ENCODE data around the gene RIMBP2. TPM values are rescaled to one million over a fixed set of nuclear protein-coding genes. Genes with fewer than 3 reads are reported as not detected.
A peak's percentile ranks its signal among the peaks of the same experiment; 100 is the strongest.

The RIMBP2 gene
- total RNA-seq, 4 donors from 2014 or later: 1.5 to 5.3 (median 2.7) TPM

GRCh38 chr12:130621696-130622298 is 94.3 kb downstream of the RIMBP2 start:
- TF ChIP-seq CTCF (IDR thresholded peaks at IDR 0.05) (no peak), POLR2A (IDR thresholded peaks at IDR 0.05) (no peak)
- intact Hi-C loops (cut with DNase I; ENCODE audit: low total_unique reads): no loop called here
- H3K4me3 ChIP-seq (ENCODE audit: low read depth, poor library complexity, severe bottlenecking): no peak overlapping the region
- DNase-seq (ENCODE audit: low spot score in 2 of 2): peak in 1 of 2 donors; percentile 45
- WGBS, 2 donors: 94 to 97% methylated on average over 13 of the region's 13 CpGs

- no peak for TF ChIP-seq POLR2A (IDR thresholded peaks at IDR 0.05)
- DNase-seq (ENCODE audit: low spot score in 2 of 2): peak in 1 of 2 donors; percentile 65
- 93 to 97% methylated on average over 6 of the region's 6 CpGs for WGBS, 2 donors
- intact Hi-C loops (cut with DNase I; ENCODE audit: low total_unique reads): no loop called here
- no peak overlapping the region for H3K4me3 ChIP-seq (ENCODE audit: low read depth, poor library complexity, severe bottlenecking)
These were observed 95.3 kb downstream of the RIMBP2 start for GRCh38 chr12:130620756-130621155.

GRCh38 chr12:130620281-130620680 is 95.8 kb downstream of the RIMBP2 start:
- DNase-seq (ENCODE audit: low spot score in 2 of 2): peak in 1 of 2 donors; percentile 43
- TF ChIP-seq POLR2A (IDR thresholded peaks at IDR 0.05) (no peak), CTCF (IDR thresholded peaks at IDR 0.05) (no peak)
- WGBS, 2 donors: 92 to 93% methylated on average over 14 of the region's 14 CpGs
- no peak overlapping the region for H3K4me3 ChIP-seq (ENCODE audit: low read depth, poor library complexity, severe bottlenecking)
- intact Hi-C loops (cut with DNase I; ENCODE audit: low total_unique reads): no loop called here

- H3K4me3 ChIP-seq (ENCODE audit: low read depth, poor library complexity, severe bottlenecking): no peak overlapping the region
- 82 to 87% methylated on average over 16 of the region's 16 CpGs for WGBS, 2 donors
- DNase-seq (ENCODE audit: low spot score in 2 of 2): peak in 1 of 2 donors; percentile 63
- intact Hi-C loops (cut with DNase I; ENCODE audit: low total_unique reads): no loop called here
- TF ChIP-seq CTCF (IDR thresholded peaks at IDR 0.05) (no peak), POLR2A (IDR thresholded peaks at IDR 0.05) (no peak)
These were observed 96.6 kb downstream of the RIMBP2 start for GRCh38 chr12:130619385-130620001.

- no peak for TF ChIP-seq CTCF (IDR thresholded peaks at IDR 0.05)
- no peak for TF ChIP-seq POLR2A (IDR thresholded peaks at IDR 0.05)
- intact Hi-C loops (cut with DNase I; ENCODE audit: low total_unique reads): no loop called here
- 88 to 89% methylated on average over 4 of the region's 4 CpGs for WGBS, 2 donors
- H3K4me3 ChIP-seq (ENCODE audit: low read depth, poor library complexity, severe bottlenecking): no peak overlapping the region
- DNase-seq (ENCODE audit: low spot score in 2 of 2): peak in 1 of 2 donors; percentile 58
These were observed 98.9 kb downstream of the RIMBP2 start for GRCh38 chr12:130617219-130617618.

- 86 to 89% methylated on average over 16 of the region's 16 CpGs for WGBS, 2 donors
- no peak for TF ChIP-seq POLR2A (IDR thresholded peaks at IDR 0.05)
- no peak for TF ChIP-seq CTCF (IDR thresholded peaks at IDR 0.05)
- no peak overlapping the region for H3K4me3 ChIP-seq (ENCODE audit: low read depth, poor library complexity, severe bottlenecking)
- intact Hi-C loops (cut with DNase I; ENCODE audit: low total_unique reads): no loop called here
- no peak for DNase-seq (ENCODE audit: low spot score in 2 of 2)
These were observed 100.2 kb downstream of the RIMBP2 start for GRCh38 chr12:130615861-130616345.

Data from lower leg skin (tissue), 4 donors.